Erythroblast (primary cell): ENCODE results near the gene CTNNA2.

ENCODE experiments used
- DNase-seq, 2 experiments: peaks; one replicate each; lab custom pipeline; 2025; lab: John Stamatoyannopoulos, UW
- GATA1 ChIP-seq: IDR thresholded peaks from 2 replicates; pipeline ENCODE4 v1.6.1; 2011; ENCODE audit warnings: low read depth, mild to moderate bottlenecking, control low read depth, low read length, moderate library complexity
- POLR2A ChIP-seq: IDR thresholded peaks from 2 replicates; pipeline ENCODE4 v1.6.1; 2011; ENCODE audit warnings: mild to moderate bottlenecking, low read length

The CTNNA2 gene

GRCh38 chr2:80148906-80149305 is 636.1 kb downstream of the CTNNA2 start:
- TF ChIP-seq GATA1 (no peak), POLR2A (no peak)
- DNase-seq = no peak

- no peak for DNase-seq
- TF ChIP-seq GATA1 (no peak), POLR2A (no peak)
These were observed 637.1 kb downstream of the CTNNA2 start for GRCh38 chr2:80149991-80150390.

GRCh38 chr2:80151248-80151647 is 638.4 kb downstream of the CTNNA2 start:
- TF ChIP-seq POLR2A (no peak), GATA1 (no peak)
- DNase-seq = no peak

DNA sequence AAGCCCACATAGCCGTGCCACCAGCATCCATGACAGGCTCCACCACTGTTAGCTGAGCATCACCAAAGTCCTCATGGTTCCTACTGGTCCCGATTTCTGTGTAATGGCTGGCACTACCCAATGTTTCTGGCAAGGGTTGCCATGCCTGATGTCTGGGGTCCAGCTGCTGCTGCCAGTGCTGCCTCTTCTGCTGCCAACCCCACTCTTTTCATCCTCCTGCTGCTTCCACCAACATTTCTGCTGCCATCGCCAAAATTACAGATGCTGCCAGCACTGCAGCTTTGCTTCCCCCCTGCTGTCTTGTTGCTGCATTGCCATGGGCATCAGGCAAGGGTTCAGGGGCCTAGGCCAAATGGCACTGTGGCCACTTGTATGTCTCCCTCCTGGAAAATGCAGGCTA is 638.8 kb downstream of the CTNNA2 start:
- no peak for DNase-seq
- no peak for TF ChIP-seq GATA1
- no peak for TF ChIP-seq POLR2A

DNA sequence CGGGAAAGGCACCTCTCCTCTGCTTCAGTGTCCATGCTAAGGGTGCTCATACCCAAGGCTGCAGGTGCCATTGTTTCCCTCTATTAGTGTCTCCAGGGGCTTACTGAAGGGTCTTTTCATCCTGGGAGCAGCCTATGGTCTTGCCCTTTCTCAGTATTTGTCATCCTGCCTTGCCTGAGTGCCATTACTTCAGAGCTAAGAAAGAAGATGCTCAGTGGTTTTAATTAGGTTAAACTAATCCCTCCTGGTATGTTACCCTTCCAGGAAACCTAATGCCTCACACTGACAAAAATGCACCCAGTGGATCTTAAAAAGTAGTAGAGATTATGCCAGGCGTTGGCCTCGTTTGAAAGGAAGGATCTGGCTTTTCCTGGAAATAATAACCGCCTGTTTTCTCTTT is 640.3 kb downstream of the CTNNA2 start:
- DNase-seq = no peak
- TF ChIP-seq GATA1 (no peak), POLR2A (no peak)

- no peak for TF ChIP-seq GATA1
- TF ChIP-seq POLR2A = no peak
- no peak for DNase-seq
These were observed 640.9 kb downstream of the CTNNA2 start for GRCh38 chr2:80153768-80154167.

DNA sequence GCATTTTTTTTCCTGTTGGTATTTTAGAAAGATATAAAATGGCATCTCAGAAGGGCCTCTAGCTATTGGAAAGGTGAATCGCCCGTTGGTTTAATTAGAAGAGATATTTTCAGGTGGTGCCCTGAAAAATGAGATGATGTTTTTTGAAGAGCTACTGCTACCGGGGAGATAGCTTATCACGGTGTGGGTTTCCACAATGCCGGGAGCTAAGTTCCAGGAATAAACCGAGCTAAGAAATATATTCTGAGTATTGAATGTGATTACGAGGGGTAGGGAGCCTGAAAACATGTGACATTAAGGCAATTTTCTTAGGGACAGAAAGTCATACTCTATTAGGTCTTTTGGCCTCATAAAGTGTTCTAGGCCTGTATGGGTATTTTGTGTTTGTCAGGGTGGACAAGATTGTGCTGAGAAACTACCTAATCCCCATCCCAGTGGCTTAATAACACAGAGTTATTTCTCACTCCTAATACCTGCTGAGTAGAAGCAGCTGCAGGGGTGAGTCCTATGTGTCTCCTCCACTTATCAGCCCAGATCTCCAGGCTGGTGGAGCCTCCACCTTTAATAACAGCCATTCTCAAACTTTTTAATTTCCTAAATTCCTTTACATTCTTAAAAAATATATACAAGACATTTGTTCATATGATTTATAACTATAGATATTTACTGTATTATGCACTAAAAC is 641.5 kb downstream of the CTNNA2 start:
- no peak for DNase-seq
- no peak for TF ChIP-seq POLR2A
- no peak for TF ChIP-seq GATA1

DNA sequence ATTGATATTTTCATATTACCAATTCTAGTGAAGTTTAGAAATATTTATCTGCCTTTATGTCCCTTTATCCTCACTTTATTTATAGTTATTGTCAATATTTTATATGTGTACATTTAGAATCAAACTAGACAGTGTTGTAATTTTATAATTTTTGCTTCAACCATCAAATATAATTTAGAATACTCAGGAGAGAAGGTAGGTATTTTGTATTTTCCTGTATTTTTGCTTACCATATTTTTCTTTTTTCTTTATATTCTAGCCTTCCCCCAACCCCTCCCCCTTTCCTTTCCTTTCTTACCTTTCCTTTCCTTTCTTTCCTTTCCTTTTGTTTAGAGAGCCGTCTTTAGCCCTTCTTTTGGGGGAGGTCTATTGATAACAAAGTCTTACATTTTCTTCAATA is 651.5 kb downstream of the CTNNA2 start:
- no peak for TF ChIP-seq POLR2A
- TF ChIP-seq GATA1 = no peak
- no peak for DNase-seq

GRCh38 chr2:80166483-80167171 is 653.8 kb downstream of the CTNNA2 start:
- no peak for DNase-seq
- no peak for TF ChIP-seq GATA1
- TF ChIP-seq POLR2A = no peak

DNA sequence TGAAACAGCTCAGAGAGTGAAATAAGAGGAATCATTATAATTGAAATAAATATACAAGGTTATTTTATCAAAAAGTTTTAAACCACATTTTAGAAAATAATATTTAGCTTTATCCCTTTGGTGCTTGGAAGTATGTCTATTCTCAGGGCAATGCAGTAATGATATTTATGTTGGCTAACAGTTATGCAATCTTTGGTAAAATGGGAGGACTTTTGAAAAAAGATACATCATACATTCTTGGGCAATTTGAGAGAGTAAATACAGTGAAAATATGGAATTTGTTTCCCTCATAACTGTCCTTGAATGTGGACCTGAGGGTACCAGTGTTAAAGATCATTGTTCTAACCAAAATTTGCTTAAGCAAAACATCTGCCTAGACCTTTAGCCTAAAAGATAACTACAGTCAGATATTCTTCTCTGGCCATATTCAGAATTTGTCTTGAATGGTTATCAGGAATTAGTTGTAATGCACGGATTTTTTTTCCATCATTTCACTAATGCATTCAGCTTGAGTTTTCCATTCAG is 654.5 kb downstream of the CTNNA2 start:
- no peak for DNase-seq
- TF ChIP-seq GATA1 (no peak), POLR2A (no peak)

GRCh38 chr2:80168037-80168436 is 655.2 kb downstream of the CTNNA2 start:
- TF ChIP-seq GATA1 = no peak
- no peak for TF ChIP-seq POLR2A
- DNase-seq = no peak

GRCh38 chr2:80168801-80169200 is 656.0 kb downstream of the CTNNA2 start:
- DNase-seq = no peak
- TF ChIP-seq POLR2A = no peak
- TF ChIP-seq GATA1 = no peak

GRCh38 chr2:80169811-80170594 is 657.2 kb downstream of the CTNNA2 start:
- DNase-seq = no peak
- TF ChIP-seq GATA1 (no peak), POLR2A (no peak)

- no peak for TF ChIP-seq POLR2A
- no peak for TF ChIP-seq GATA1
- no peak for DNase-seq
These were observed 672.2 kb downstream of the CTNNA2 start for GRCh38 chr2:80185091-80185490.
